ENCODE data around the gene MAN1A2.
"Not testable (repeated sequence)": the region's sequence is repeated elsewhere in the genome, so short reads cannot be mapped to it uniquely, and the experiment has no call there.

DNA sequence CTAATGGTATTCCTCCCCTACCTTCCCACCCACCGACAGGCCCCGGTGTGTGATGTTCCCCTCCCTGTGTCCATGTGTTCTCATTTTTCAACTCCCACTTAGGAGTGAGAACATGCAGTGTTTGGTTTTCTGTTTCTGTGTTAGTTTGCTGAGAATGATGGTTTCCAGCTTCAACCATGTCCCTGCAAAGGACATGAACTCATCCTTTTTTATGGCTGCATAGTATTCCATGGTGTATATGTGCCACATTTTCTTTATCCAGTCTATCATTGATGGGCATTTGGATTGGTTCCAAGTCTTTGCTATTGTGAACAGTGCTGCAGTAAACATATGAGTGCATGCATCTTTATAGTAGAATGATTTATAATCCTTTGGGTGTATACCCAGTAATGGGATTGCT, 108.2 kb downstream of the MAN1A2 start:
- TF ChIP-seq, protein P1, sequence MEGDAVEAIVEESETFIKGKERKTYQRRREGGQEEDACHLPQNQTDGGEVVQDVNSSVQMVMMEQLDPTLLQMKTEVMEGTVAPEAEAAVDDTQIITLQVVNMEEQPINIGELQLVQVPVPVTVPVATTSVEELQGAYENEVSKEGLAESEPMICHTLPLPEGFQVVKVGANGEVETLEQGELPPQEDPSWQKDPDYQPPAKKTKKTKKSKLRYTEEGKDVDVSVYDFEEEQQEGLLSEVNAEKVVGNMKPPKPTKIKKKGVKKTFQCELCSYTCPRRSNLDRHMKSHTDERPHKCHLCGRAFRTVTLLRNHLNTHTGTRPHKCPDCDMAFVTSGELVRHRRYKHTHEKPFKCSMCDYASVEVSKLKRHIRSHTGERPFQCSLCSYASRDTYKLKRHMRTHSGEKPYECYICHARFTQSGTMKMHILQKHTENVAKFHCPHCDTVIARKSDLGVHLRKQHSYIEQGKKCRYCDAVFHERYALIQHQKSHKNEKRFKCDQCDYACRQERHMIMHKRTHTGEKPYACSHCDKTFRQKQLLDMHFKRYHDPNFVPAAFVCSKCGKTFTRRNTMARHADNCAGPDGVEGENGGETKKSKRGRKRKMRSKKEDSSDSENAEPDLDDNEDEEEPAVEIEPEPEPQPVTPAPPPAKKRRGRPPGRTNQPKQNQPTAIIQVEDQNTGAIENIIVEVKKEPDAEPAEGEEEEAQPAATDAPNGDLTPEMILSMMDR (IDR thresholded peaks at IDR 0.05; ENCODE audit: low read depth, low read length, poor library complexity, severe bottlenecking): not testable (repeated sequence)
- TF ChIP-seq EZH2phosphoT487 (IDR thresholded peaks at IDR 0.05; ENCODE audit: borderline replicate concordance, low read length): not testable (repeated sequence)
